Left cardiac atrium (tissue), 4 donors: ENCODE measurements around the gene SSBP1. TPM values are rescaled to one million over a fixed set of nuclear protein-coding genes. Genes with fewer than 3 reads are reported as not detected.
A peak's percentile ranks its signal among the peaks of the same experiment; 100 is the strongest.
"Not testable (repeated sequence)": the region's sequence is repeated elsewhere in the genome, so short reads cannot be mapped to it uniquely, and the experiment has no call there.

Experiments
- ATAC-seq, 2 donors: fragments of 200-7000 bp; cut with Tn5 transposase; one replicate each; pipeline ENCODE4 v1.9.1; 2020; ENCODE audit warnings: mild to moderate bottlenecking in 2 of 2, moderate library complexity in 2 of 2
- DNase-seq: peaks from one replicate; pipeline ENCODE4 v3.0.0-alpha.2; 2020
- intact Hi-C, 2 donors: fragments of 100-400 bp; cut with DNase I; formaldehyde crosslinking; loops; one replicate each; pipeline versions ENCODE4 v1.14.1 to v1.15.1; 2022 to 2023
- total RNA-seq, 2 donors: library from RNA; stranded (reverse); fragmentation: NEBNext Ultra II Directional; extraction: Animal tissue kit (Norgen Biotek cat#: 25700); gene quantifications; one replicate each; pipeline ENCODE4 v1.2.1, GENCODE V29; 2021
- donor health status: DM: no; HTN: yes; CAD: no.
- donor health status: DM: no; HTN: yes; CAD: no; lungs with severe emphysema.
- donor health status: DM: yes; HTN: yes; CAD: no.
- donor health status: Dilated cardiomyopathy.

The SSBP1 gene
- total RNA-seq, 2 donors from 2014 or later, result 80.6 to 109 TPM

GRCh38 chr7:141748396-141748795 is 10.2 kb downstream of the SSBP1 start:
- DNase-seq (no peak), ATAC-seq (no peak)
- intact Hi-C loops, result no loop called here

GRCh38 chr7:141751904-141752303 is 13.7 kb downstream of the SSBP1 start:
- intact Hi-C loops, DNase-seq, ATAC-seq: not testable (repeated sequence)

GRCh38 chr7:141752634-141753033 is 14.5 kb downstream of the SSBP1 start:
- DNase-seq (no peak), ATAC-seq (no peak)
- intact Hi-C loops, result no loop called here

- DNase-seq (no peak), ATAC-seq (no peak)
- intact Hi-C loops, result no loop called here
These were observed 16.8 kb downstream of the SSBP1 start for GRCh38 chr7:141754939-141755338.

GRCh38 chr7:141763797-141764196 is 25.6 kb downstream of the SSBP1 start, which contains the start of gene TAS2R3:
Gene TAS2R3, plus strand, starts transcription at chr7:141764097. Its CDS starts 62 bp downstream, at chr7:141764159.
- no peak for ATAC-seq
- DNase-seq, result no peak
- intact Hi-C loops, result no loop called here

- DNase-seq, ATAC-seq, intact Hi-C loops: not testable (repeated sequence)
These were observed 32.0 kb downstream of the SSBP1 start for GRCh38 chr7:141770083-141770583.

- no peak for ATAC-seq
- DNase-seq, result no peak
- intact Hi-C loops, result no loop called here
These were observed 38.2 kb downstream of the SSBP1 start, which contains the start of gene TAS2R4 for GRCh38 chr7:141776374-141776773. Gene TAS2R4, plus strand, starts transcription at chr7:141776674. Its CDS starts 1,815 bp downstream, at chr7:141778489.

GRCh38 chr7:141785706-141786552 is 47.8 kb downstream of the SSBP1 start:
- ATAC-seq (peak; percentile 48 to 57), DNase-seq (no peak)
- intact Hi-C loops, result no loop called here

GRCh38 chr7:141788296-141788695 is 50.1 kb downstream of the SSBP1 start:
- DNase-seq, result no peak
- no peak for ATAC-seq
- intact Hi-C loops, result no loop called here

GRCh38 chr7:141789917-141790316 is 51.8 kb downstream of the SSBP1 start, which contains the start of gene TAS2R5:
Gene TAS2R5, plus strand, starts transcription at chr7:141790217. Its CDS starts 145 bp downstream, at chr7:141790362.
- ATAC-seq, result no peak
- DNase-seq, result no peak
- intact Hi-C loops, result no loop called here

GRCh38 chr7:141792526-141792925 is 54.4 kb downstream of the SSBP1 start:
- no peak for ATAC-seq

More at GRCh38 chr7:141792526-141792925, 54.4 kb downstream of the SSBP1 start:
- no peak for DNase-seq
- intact Hi-C loops, result no loop called here

Other genes starting within 250 kb of the SSBP1 start
- gene AGK, start 186.9 kb upstream of the SSBP1 start, total RNA-seq, result 10 to 100 TPM; 28.9 to 37.8 TPM
- 10 to 100 TPM; 10.6 to 11.1 TPM for gene DENND11, start 36.2 kb upstream of the SSBP1 start, total RNA-seq
- gene WEE2, start 30.0 kb upstream of the SSBP1 start, total RNA-seq, result not detected
- under 1 TPM; 0.47 to 0.68 TPM for gene TAS2R3, start 25.7 kb downstream of the SSBP1 start, total RNA-seq
- under 1 TPM; 0.26 to 0.35 TPM for gene TAS2R4, start 38.3 kb downstream of the SSBP1 start, total RNA-seq
- under 1 TPM; 0.53 to 0.58 TPM for gene TAS2R5, start 51.9 kb downstream of the SSBP1 start, total RNA-seq
- not detected for gene PRSS37, start 103.1 kb downstream of the SSBP1 start, total RNA-seq
- not detected for gene OR9A4, start 178.0 kb downstream of the SSBP1 start, total RNA-seq
- 1 to 10 TPM in 1 of 2 donors, under 1 TPM in 1; 0.12 to 1.4 TPM for gene CLEC5A, start 208.6 kb downstream of the SSBP1 start, total RNA-seq
- not detected for gene TAS2R38, start 235.4 kb downstream of the SSBP1 start, total RNA-seq